B cell (primary cell): ENCODE data around the gene TPCN2.

Experiments
- EZH2 ChIP-seq: IDR thresholded peaks from 2 replicates; pipeline ENCODE4 v1.6.1; 2012; ENCODE audit warnings: borderline replicate concordance, low read depth, mild to moderate bottlenecking, moderate library complexity, low read length; ENCODE audit not compliant: insufficient read depth, poor library complexity, severe bottlenecking
- TF ChIP-seq, protein P1 (sequence below): fragments of 200-600 bp; IDR thresholded peaks from one replicate; pipeline ENCODE4 v1.8.0; 2022; ENCODE audit warnings: antibody characterized with exemption, mild to moderate bottlenecking

DNA sequence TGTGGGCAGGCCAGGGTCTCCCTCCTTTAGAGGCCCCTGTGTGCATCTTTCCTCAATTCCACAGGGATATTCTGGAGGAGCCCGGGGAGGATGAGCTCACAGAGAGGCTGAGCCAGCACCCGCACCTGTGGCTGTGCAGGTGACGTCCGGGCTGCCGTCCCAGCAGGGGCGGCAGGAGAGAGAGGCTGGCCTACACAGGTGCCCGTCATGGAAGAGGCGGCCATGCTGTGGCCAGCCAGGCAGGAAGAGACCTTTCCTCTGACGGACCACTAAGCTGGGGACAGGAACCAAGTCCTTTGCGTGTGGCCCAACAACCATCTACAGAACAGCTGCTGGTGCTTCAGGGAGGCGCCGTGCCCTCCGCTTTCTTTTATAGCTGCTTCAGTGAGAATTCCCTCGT is 39.1 kb downstream of the TPCN2 start:
- TF ChIP-seq, protein P1, sequence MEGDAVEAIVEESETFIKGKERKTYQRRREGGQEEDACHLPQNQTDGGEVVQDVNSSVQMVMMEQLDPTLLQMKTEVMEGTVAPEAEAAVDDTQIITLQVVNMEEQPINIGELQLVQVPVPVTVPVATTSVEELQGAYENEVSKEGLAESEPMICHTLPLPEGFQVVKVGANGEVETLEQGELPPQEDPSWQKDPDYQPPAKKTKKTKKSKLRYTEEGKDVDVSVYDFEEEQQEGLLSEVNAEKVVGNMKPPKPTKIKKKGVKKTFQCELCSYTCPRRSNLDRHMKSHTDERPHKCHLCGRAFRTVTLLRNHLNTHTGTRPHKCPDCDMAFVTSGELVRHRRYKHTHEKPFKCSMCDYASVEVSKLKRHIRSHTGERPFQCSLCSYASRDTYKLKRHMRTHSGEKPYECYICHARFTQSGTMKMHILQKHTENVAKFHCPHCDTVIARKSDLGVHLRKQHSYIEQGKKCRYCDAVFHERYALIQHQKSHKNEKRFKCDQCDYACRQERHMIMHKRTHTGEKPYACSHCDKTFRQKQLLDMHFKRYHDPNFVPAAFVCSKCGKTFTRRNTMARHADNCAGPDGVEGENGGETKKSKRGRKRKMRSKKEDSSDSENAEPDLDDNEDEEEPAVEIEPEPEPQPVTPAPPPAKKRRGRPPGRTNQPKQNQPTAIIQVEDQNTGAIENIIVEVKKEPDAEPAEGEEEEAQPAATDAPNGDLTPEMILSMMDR = no peak
- TF ChIP-seq EZH2 = no peak
